HG03432 (cell line): ENCODE results near the gene CLCN4.

Experiments used
- ATAC-seq: cut with Tn5 transposase; IDR thresholded peaks from one replicate; pipeline ENCODE4 v1.9.1; 2021; ENCODE audit warnings: mild to moderate bottlenecking, moderate library complexity; ENCODE audit not compliant: unreplicated experiment

CLCN4 gene

DNA sequence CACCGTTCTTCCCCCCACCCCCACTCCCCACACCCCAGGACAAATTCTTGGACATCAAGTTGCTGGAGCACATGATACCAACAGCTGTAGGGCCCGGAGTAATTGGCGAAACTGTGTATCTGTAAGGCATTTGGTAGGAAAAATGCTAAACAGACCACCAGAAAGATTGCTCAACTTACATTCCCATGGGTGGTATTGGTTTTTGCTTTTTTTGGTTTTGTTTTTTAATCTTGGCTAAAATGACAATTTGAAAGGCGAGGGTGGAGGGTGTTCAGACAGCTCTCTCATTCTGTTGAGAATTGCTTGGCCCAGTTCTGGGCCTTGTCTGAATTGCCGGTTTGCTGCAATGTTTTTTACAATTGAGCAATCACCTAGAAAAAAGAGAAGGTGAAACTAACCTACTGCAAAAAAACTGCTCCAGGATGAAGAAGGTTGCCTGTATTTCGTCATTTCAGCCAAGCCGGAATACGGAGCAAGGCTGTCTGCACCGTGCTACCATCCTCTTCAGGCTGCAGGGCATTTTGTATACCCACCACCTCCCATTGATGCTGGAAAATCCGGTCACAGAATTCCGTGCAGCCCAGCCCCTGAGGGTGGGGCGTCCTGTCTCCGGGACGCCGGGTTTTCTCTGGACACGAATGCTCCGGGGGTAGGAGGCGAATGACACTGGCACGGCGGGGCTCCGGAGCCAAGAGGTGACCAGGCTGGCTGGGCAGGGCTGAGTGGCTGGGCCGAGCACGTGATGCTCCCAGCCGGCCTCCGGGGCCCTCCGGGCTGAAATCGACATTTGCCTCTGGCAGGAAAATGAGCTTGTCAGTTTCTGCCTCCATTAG lies at the start of gene CLCN4:
Gene CLCN4 (plus strand): TSS at position 777 of the 833 bp plus-strand sequence. CDS start 28,058 bp downstream, outside the sequence.
- ATAC-seq: peak; percentile 71

DNA sequence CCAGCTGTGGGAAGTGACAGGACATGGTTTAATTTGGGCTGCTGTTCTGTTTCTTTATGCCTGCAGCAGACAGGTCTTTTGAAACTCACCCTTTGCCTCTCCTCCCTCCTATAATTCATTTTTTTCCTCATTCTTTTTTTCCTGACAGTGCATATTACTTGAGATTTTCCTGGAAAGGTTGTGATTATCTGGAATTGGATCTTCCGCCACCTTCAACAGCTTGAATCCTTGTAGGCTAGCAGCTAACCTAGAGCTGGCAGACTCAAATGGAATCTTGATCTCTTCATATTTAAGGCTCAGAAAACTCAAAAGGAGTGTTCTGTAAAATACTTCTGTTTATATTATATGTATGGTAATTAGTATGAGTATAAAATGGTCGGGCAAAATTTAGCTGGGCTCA lies 49.3 kb upstream of the CLCN4 start:
- no peak for ATAC-seq

DNA sequence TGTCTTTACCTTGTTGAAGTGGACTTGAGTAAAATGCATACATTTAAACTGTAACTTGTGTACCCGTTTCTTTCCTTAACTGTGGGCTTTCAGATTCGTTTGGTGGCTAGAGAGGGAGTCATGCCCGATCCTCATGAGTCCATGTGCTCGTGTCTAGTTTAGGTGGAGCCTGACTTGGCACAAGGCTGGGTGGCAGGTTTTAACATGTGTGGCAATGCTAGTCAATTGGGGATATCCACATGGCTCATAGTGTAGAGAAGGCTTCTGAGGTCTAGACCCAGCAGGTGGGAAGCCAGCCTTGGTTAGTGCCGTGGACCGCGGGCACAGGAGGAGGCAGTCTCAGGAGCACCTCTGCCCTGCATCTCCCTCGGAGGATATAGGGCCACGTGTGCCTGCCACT lies 48.5 kb upstream of the CLCN4 start:
- ATAC-seq: no peak

DNA sequence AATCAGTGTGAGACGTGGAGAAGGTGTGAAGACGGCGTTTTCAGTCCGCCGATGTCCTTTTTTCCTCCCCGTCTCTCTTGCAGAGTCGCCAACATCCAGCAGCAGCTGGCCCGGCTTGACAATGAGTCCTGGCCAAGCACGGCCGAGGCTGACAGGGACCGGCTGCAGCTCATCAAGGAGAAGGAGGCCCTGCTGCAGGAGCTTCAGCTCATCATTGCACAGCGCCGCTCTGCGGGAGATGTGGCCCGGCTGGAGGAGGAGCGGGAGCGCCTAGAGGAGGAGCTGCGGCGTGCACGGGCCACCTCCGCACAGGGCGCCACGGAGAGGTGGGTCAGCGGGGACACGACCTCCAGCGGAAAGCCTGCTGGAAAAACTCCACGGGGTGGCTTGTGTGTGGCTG lies 47.1 kb upstream of the CLCN4 start:
- ATAC-seq: no peak

DNA sequence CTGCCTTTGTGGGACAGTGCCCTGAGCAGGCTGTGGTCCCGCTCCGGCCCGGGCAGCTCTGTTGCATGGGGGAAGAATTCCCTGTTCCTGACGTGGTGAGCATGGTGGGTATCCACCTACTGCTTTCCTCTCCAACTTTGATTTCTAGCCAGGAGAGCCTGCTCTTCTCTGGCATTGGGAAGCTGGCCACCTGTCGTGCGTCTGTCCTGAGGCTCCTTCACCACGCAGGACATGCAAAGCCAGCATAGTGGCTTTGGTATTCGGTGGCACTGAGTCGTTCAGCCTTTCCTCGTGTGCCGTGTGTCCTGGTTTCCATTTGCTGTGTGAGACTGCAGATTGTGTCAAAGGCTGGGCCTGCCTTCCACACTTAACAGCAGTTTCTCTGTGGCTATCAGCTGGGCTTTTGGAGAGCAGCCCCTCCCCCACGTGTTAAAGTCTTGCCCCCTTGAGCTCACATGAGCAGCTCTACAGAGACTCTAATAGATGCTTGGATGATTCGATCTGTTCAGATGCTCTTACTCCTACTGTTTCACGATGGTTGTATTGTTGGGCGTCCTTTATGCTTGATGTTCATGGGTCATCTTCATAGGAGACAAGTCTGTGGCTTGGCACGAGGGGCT lies 46.3 kb upstream of the CLCN4 start:
- ATAC-seq: no peak

DNA sequence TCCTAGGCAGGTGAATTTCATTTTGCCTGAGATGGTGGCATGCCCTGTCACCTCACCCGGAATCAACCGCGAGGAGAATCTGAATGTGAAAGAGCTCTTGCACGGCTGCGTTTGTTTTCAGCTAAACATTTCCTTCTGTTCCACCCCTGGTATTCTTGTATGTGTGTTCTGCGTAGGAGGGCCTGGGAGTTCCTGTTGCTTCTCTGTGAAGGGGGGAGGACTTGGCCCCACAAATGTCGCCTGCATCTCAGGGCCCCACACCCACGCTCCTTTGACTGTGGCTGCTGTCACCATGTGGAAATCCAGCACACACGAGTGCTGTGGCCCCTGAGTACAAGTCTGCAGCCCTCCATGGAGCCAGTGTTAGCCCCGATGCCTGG lies 45.8 kb upstream of the CLCN4 start:
- peak; percentile 52 for ATAC-seq

DNA sequence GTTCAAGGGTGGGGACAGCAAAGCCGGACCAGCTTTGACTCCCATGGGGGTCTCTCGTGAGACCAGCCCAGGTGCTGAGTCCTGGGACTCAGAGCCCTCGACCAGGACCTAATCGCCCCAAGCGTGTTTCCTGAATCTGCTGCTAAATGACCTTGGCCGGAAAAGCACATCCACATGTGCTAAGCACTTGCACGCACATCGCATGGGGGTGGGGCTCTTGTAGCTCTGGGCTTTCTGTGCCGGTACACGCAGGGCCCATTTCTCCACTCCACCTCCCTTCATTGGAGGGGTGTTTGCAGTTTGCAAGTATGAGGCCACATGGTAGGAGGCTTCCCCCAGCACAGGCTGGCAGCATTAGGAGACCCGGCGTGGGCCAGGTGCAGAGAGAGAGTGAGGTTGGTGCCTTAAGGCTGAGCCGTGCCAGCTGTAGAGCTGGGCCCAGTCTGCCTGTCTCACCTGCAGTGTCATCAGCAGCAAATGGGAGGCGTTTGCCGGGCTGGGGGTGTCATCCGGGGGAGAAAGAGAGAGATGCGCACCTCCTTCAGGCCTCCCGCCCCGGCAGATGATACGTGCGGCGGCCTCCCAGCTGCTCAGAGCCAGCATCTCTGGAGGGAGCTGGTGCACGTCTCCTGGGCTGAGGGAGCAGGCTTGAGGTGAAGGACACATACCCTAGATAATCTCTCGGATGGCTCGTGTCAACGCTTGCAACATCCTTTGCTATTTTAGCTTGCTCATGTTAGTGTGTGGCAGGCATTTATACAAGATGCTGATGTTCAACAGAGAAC lies 45.2 kb upstream of the CLCN4 start:
- peak; percentile 63 for ATAC-seq

DNA sequence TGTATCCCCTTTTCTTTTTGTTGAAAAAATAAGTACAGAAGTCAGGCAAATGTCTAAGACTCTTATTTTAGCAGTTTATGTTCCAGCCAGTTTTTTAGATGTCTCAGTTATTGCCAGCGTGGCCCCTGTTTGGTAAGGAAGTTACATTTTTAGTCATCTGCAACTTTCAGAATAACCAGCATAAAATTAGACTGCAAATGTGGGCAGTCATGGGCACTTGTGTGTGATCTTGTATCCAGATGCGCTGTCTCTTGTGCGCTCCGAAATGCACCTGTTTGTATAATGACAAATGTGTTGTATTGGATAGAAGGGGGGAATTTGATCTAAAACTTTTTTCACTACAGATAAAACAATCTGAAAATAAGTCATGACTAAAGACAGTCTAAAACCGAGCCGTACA lies 44.3 kb upstream of the CLCN4 start:
- ATAC-seq: peak; percentile 44

DNA sequence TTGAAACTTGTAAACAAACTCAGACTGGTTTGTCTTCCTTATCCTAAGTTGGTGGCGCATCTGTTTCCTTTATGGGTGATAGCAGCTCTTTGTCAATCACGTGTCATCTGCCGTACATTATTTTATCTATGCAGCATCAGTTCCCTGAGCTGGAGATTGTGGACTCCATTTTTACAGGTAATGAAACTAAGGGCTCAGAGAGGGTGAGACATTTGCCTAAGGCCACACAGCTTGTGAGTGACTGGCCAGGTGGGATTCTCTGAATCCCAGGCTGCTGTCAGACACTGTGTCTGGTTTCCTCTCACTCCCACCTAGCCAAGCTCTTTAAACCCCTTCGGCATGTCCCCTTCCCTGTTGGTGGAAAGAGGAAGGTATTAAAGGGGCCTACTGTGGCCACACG lies 41.7 kb upstream of the CLCN4 start:
- no peak for ATAC-seq

DNA sequence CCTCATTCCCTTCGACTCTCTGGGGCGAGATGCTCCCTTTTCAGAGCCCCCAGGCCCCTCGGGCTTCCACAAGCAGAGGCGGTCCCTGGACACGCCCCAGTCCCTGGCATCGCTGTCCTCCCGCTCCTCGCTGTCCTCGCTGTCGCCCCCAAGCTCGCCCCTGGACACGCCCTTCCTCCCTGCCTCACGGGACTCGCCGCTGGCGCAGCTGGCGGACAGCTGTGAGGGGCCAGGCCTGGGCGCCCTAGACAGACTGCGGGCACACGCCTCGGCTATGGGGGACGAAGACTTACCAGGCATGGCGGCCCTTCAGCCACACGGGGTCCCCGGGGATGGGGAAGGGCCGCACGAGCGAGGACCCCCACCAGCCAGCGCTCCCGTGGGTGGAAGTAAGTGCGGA lies 39.5 kb upstream of the CLCN4 start:
- ATAC-seq: no peak

DNA sequence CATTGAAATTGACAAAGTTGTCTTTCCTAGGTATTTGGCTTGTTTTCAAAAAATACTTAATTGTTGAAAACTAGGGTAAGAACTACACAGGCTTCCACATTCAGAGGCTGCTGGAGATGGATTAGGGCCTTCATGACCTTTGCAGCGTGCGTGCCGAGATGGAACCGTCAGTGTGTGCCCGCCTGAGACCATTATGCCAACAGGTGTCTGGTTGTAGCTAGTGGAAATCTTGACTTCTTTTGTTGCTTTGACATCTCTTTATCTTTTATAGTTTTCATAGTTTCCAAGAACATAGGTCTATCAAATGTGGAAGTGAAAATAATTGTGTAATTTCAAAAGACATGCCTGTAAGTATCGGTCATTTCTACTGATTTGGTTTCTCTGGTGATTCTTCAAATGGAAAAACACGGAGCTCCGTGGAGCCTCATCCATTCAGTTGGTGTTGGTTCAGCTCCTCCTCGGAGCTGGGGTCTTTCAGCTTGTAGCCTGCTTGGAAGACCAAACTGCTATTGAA lies 38.9 kb upstream of the CLCN4 start:
- ATAC-seq: no peak

DNA sequence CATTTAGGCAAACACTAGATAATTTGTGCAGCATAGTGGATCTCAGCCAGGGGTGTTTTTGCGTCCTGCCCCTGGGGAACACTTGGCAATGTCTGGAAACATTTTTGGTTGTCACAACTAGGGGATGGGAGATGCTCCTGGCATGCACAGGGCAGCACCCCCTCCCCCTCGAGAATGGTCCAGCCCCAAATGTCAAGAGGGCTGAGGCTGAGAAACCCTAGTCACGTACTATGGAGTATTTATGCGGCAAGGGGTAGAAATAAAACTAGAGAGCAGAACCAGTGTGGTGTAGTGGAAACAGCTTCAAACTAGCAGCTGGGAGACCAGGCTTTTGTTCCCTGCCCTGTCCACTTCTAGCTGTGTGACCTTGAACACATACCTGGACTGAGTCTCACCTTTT lies 38.2 kb upstream of the CLCN4 start:
- ATAC-seq: no peak

DNA sequence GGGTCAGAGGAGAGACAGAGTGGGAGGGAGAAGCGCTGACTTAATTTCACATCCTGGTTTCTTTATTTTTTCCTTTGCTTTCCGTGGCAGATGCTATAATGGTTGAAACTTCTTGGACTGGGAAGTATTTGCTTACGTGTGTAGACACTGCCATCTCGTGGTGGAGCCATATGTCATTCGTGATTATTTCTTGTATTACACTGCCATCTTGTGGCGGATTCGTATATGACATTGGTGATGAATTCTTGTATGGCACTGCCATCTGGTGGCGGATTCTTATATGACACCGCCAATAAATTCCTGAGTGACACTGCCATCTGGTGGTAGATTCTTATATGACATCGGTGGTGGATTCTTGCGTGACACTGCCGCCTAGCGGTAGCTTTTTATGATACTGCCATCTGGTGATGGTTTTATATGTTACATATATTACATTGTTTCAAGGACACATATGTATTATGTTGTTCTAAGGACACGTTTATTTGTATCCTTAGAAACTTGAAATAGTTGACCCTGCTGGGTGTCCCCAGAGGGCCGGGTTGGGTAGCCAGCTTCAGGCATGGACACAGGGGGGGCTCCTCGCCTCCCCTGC lies 37.3 kb upstream of the CLCN4 start:
- no peak for ATAC-seq

DNA sequence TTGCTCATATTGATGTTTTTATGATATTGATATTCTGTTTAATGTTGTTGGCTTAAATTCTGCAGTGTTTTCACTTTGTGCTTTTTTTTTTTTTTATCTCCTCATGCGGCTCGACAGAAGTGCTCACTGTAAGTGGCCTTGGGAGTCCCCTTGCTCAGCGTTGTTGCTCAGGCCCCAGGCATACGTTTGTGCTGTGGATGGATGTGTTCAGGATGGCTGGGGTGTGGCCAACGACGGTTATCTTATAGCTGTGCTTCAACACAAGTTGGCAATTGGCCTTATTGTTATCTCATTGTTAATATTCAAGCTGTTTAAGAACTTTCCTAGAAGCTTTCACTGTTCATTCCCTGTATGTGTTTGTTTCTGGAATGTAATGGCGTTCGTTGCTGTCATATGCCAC lies 36.4 kb upstream of the CLCN4 start:
- ATAC-seq: no peak

DNA sequence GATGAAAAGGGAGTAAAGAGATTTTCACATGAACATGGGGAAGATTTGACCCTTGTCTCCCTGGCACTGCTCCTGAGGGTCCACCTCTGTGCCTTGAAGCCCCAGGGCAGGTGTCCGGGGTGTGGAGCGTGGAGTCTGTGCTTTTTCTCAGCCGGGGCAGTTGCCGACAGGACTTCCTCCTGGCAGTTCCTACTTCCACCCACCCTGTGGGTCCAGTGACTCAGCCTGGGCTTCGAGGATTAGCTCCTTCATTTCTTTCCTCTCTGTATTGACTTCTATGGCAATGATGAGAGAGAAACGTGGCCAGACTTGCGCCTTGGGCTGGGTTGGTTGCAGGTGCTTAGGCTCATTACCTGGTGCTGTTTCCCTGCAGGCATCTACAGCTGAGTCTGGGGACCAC lies 35.9 kb upstream of the CLCN4 start:
- ATAC-seq: no peak

DNA sequence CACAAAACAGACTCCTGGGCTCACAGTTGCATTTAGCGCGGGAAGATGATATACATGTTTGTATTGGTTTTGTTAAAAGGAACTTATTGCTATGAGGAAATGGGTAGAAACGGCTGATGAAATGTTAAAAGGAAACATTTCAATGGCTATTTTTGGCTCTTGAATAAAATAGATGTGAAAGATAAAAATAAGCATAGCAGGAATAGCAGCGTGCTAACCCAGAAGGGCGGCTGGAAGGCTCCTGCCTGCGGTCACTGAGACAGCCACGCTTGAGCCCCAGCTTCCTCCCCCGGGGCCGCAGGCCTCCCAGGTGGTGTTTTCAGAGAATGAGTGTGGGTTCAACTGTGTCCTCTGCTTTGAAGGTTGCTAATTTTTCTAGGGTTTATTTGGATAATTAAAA lies 35.0 kb upstream of the CLCN4 start:
- peak; percentile 94 for ATAC-seq

DNA sequence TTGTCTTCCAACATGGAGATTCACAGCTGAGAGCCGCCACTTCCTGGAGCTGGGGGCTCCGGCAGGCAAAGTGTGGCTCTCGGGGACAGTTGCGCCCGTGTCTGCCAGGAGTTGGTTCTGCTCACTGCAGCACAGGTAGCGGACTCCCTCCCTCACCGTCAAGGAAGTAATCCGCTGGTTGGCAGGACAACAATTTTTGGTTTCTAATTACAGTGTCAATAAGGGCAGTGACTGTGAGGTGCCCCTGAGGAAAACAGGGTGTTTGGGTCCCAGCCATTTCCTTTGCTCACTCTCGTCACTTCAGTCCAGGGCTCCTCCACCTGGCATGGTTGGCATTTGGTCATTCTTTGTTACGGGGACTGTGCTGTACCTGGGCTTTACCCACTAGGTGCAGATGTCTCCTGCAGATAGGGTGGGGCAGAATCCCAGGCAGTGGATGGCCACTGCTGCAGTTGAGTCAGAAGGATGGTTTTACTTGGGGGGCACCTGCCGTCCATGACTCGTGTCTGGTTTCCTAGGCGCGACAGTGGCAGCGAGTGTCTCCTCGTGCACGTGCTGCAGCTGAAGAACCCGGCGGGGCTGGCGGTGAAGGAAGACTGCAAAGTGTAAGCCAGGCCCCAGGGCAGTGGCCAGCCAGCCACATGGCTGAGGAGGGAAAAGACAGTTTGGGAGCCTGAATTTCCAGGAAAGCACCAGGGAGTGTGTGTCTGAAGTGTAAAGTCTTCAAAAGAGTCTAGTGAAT lies 32.1 kb upstream of the CLCN4 start:
- ATAC-seq: no peak

DNA sequence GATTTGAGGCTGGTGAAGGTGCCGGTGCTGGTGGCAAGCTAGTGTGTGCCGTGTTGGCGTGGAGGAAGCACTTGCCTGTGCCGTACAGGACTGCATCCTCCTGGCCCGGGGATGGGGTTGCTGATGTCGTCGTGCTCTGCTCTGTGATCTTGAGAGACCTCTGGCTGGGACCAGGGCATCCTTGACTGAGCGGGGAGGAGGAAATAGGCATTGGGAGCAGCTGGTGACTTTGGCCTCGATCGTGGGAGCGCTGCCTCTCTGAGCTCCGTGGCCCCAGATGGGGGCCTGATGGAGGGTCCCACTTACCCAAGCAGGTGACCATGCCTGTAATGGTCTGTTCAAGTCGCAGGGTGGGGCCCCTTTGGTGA lies 31.5 kb upstream of the CLCN4 start:
- no peak for ATAC-seq

DNA sequence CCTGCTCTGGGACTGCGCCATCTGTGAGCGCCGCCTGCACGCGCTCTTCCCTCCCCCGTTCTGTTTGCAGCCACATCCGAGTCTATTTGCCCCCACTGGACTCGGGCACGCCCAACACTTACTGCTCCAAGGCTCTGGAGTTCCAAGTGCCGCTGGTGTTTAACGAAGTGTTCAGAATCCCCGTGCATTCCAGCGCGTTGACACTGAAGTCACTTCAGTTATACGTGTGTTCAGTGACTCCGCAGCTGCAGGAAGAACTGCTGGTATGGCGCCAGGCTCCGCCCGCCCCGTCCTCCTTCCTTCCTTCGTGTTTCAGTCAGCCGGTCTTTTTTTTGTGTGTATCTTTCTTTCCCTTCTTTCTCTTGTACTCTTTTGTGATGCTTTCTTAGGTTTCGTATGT lies 30.7 kb upstream of the CLCN4 start:
- ATAC-seq: no peak

DNA sequence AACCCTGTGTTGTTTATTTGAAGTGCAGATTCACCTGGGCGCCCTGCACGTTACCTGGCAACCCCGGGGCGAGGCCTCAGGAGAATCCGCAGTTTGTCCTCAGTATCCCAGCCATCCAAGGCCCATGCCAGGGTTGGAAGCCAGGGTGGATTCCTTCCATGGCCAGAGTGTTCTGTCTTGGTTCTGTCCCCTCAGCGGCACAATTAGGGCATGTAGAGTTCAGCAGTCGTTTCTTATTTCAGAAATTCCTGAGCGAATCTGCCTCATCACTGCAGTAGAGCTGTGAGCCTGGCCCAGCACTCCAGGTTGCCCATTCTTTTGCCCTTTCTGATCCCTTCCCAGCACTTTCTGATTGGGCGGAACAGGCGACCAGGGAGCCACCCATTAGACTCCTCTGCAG lies 29.9 kb upstream of the CLCN4 start:
- no peak for ATAC-seq

DNA sequence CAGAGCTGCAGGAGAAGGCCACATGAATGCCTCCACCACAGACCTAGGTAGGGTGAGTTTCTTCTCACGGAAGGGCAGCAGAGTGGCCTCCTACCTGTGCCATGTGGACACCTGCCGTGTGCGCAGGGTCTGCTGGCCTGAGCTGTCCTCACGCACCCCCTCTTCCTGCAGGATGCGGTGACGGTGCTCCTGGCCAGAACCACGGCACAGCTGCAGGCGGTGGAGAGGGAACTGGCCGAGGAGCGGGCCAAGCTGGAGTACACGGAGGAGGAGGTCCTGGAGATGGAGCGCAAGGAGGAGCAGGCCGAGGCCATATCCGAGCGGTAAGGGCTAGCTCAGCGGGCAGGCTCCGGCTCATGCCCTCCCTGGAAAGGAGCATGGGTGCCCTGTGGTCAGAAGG lies 28.4 kb upstream of the CLCN4 start:
- ATAC-seq: no peak
